H1 (cell line): ENCODE measurements around the gene UMODL1. TPM values are rescaled to one million over a fixed set of nuclear protein-coding genes. Genes with fewer than 3 reads are reported as not detected.

Experiments used
- BRCA1 ChIP-seq: IDR thresholded peaks from 2 replicates; pipeline ENCODE4 v1.6.1; 2012; ENCODE audit warnings: low read depth, low read length, improper control_type of control experiment
- CHD1 ChIP-seq: IDR thresholded peaks from 2 replicates; pipeline ENCODE4 v1.6.1; 2012; ENCODE audit warnings: low read depth, low read length, improper control_type of control experiment
- CHD2 ChIP-seq: IDR thresholded peaks from 2 replicates; pipeline ENCODE4 v1.6.1; 2012; ENCODE audit warnings: low read length, improper control_type of control experiment
- CTCF ChIP-seq, 3 experiments: IDR thresholded peaks; 1 replicate in 2 of 3; 2 replicates in 1 of 3; pipeline versions ENCODE4 v1.5.1 to v1.6.1; 2011; ENCODE audit warnings: low read length in 3 of 3, mild to moderate bottlenecking in 3 of 3, inconsistent platforms in 2 of 3, low read depth in 1 of 3, moderate library complexity in 1 of 3; ENCODE audit not compliant: insufficient read depth in 1 of 3; ENCODE audit errors: control extremely low read depth in 1 of 3
- EGR1 ChIP-seq: IDR thresholded peaks from 2 replicates; pipeline ENCODE4 v1.6.1; 2011; ENCODE audit warnings: low read depth, low read length, borderline replicate concordance
- PHF8 ChIP-seq: fragments of 200-600 bp; sonication (generic); conservative IDR thresholded peaks from 2 replicates; pipeline ENCODE4 v1.7.1; 2012; ENCODE audit warnings: low read depth, mild to moderate bottlenecking, inconsistent platforms, low read length, moderate library complexity
- POLR2A ChIP-seq, 2 experiments: IDR thresholded peaks; 1 replicate in 1 of 2; 2 replicates in 1 of 2; pipeline ENCODE4 v1.6.1; 2011; ENCODE audit warnings: low read depth in 2 of 2, low read length in 2 of 2, mild to moderate bottlenecking in 2 of 2; ENCODE audit errors: control extremely low read depth in 1 of 2
- RFX5 ChIP-seq: IDR thresholded peaks from 2 replicates; pipeline ENCODE4 v1.6.1; 2011; ENCODE audit warnings: low read depth, low read length, improper control_type of control experiment, borderline replicate concordance
- RXRA ChIP-seq: IDR thresholded peaks from 2 replicates; pipeline ENCODE4 v1.6.1; 2011; ENCODE audit warnings: low read depth, mild to moderate bottlenecking, low read length, moderate library complexity; ENCODE audit not compliant: insufficient read depth
- SP4 ChIP-seq: IDR thresholded peaks from 2 replicates; pipeline ENCODE4 v1.6.1; 2012; ENCODE audit warnings: low read length, inconsistent platforms
- TBP ChIP-seq: IDR thresholded peaks from 2 replicates; pipeline ENCODE4 v1.6.1; 2011; ENCODE audit warnings: low read depth, low read length, improper control_type of control experiment
- YY1 ChIP-seq: IDR thresholded peaks from 2 replicates; pipeline ENCODE4 v1.6.1; 2011; ENCODE audit warnings: low read depth, mild to moderate bottlenecking, low read length
- ZNF274 ChIP-seq: IDR thresholded peaks from 2 replicates; pipeline ENCODE4 v1.7.0; 2012; ENCODE audit warnings: low read length, borderline replicate concordance; ENCODE audit errors: extremely low read depth
- polyA plus RNA-seq, 7 experiments: library from polyadenylated mRNA; depleted of rRNA in 3 of 7; stranded (reverse) in 5 of 7; unstranded in 2 of 7; fragments of >200 nt in 5 of 7; fragments of 200-250 nt in 2 of 7; gene quantifications; 1 replicate in 5 of 7; 2 replicates in 1 of 7; 4 replicates in 1 of 7; pipeline versions ENCODE4 v1.2.1 to v1.2.3, GENCODE V29; 2011 to 2013; ENCODE audit warnings: missing spikeins in 2 of 7, mixed read lengths in 2 of 7
- total RNA-seq: library from RNA; stranded (reverse); fragmentation: NEBNext Ultra II Directional; extraction: Animal tissue kit (Norgen Biotek cat#: 25700); gene quantifications from 2 replicates; pipeline ENCODE4 v1.2.1, GENCODE V29; 2021

UMODL1 gene
- total and polyA plus RNA-seq, 2 of the 8 experiments (the other 6 are each of a cell fraction or from before 2014, with no cell fraction given), result not detected

DNA sequence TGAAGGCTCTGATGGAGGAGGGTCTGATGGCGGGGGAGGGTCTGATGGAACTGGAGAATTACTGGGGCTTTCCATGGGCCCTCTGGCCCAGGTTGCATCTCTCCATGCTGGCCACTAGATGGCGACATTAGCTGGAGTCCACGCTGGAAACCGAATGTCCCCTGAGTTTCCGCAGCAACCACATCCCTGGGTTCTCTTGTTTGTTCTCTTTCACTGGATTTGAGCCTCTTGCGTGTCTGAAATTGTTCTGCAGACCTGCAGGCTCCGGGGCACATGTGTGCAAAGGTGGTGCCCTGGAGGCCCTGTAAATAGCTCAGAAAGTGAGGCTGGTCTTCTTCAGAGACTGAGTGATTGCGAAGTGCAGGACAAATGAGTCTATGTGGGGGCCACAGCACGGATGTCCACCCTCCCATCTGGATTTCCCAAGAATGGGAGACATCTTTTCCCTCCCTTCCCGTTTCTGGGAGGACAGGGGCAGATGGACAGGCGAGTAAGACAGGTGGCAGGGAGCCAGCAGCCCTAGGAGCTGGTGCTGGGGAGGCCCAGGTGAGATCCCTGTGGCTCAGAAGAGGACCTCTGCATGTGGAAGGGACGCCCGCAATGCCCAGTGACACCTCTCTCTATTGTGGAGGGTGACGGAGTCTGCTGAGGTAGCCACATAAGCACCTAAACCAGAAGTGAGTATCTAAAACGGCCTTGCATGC, 74.6 kb downstream of the UMODL1 start (continued):
- TF ChIP-seq CTCF (IDR thresholded peaks at IDR 0.05; ENCODE audit: control extremely low read depth in 1 of 3, insufficient read depth in 1 of 3, low read depth in 1 of 3, low read length in 3 of 3) (peak; percentile 81 to 91 (median 88)), CHD1 (no peak), EGR1 (no peak), YY1 (0 out of 2 replicates have a peak, but pooled peaks have one; percentile 35), SP4 (no peak), PHF8 (no peak), RFX5 (no peak), CHD2 (no peak), RXRA (no peak), TBP (no peak), ZNF274 (no peak), POLR2A (IDR thresholded peaks at IDR 0.05; ENCODE audit: control extremely low read depth in 1 of 2, low read depth in 2 of 2, low read length in 2 of 2) (no peak), BRCA1 (no peak)
- TF ChIP-seq, all 59 proteins: peak for 3
